Measurements from ENCODE around the gene ZNF581. TPM values are rescaled to one million over a fixed set of nuclear protein-coding genes. Genes with fewer than 3 reads are reported as not detected.

Gene ZNF581
- total and polyA plus RNA-seq, 4 donors = 2.1 to 7.3 (median 5.2) TPM

- no peak overlapping the region for H3K9ac ChIP-seq (ENCODE audit: low read depth in 1 of 2, low read length in 2 of 2)
- TF ChIP-seq FOXA2 (IDR thresholded peaks at IDR 0.05) (no peak), HNF4G (IDR thresholded peaks at IDR 0.05) (no peak), ZBTB33 (IDR thresholded peaks at IDR 0.05) (no peak), RAD21 (IDR thresholded peaks at IDR 0.05) (no peak), RXRA (IDR thresholded peaks at IDR 0.05) (no peak), GABPA (IDR thresholded peaks at IDR 0.05 in 1 of 2, conservative IDR thresholded peaks at IDR 0.05 in 1 of 2) (no peak), HNF4A (conservative IDR thresholded peaks at IDR 0.05) (no peak), EGR1 (IDR thresholded peaks at IDR 0.05; ENCODE audit: low read depth in 2 of 2) (no peak), NR2F2 (IDR thresholded peaks at IDR 0.05) (no peak), REST (IDR thresholded peaks at IDR 0.05) (no peak), JUND (IDR thresholded peaks at IDR 0.05) (no peak), MAX (IDR thresholded peaks at IDR 0.05) (no peak), ATF3 (IDR thresholded peaks at IDR 0.05) (no peak), SP1 (IDR thresholded peaks at IDR 0.05) (no peak), YY1 (IDR thresholded peaks at IDR 0.05) (no peak), FOXA1 (IDR thresholded peaks at IDR 0.05) (no peak), TAF1 (conservative IDR thresholded peaks at IDR 0.05) (no peak), CTCF (IDR thresholded peaks at IDR 0.05; ENCODE audit: low read depth, low read length, missing input control) (no peak)
- no peak for DNase-seq (ENCODE audit: low spot score)
- H3K27ac ChIP-seq (ENCODE audit: low read depth in 1 of 2, low read length in 2 of 2) = no peak overlapping the region
- peaks cover 10 to 48% (median 19%) of the 10 kb centered on the region in 4 donors for H3K36me3 ChIP-seq (ENCODE audit: control insufficient read depth in 4 of 4, insufficient read depth in 3 of 4, low read depth in 1 of 4, low read length in 3 of 4)
- H3K4me1 ChIP-seq (ENCODE audit: control insufficient read depth in 4 of 4, insufficient read depth in 4 of 4, low read length in 3 of 4) = peaks cover 6 to 48% (median 37%) of the 10 kb centered on the region in 4 donors
- H3K4me3 ChIP-seq (ENCODE audit: low read depth in 1 of 3, low read length in 3 of 3) = no peak overlapping the region
- no peaks in the 10 kb centered on the region for H3K9me3 ChIP-seq (ENCODE audit: control insufficient read depth in 4 of 4, low read length in 3 of 4)
- no peaks in the 10 kb centered on the region for H3K27me3 ChIP-seq (ENCODE audit: control insufficient read depth in 4 of 4, insufficient read depth in 4 of 4, low read length in 3 of 4)
- 93% methylated on average over 6 of the region's 6 CpGs for WGBS
Observed at GRCh38 chr19:55685776-55686175, 42.3 kb downstream of the ZNF581 start.

All from liver (tissue), 9 donors.